Epithelial cell of prostate (primary cell): ENCODE results near the gene TRIM71.
A peak's percentile ranks its signal among the peaks of the same experiment; 100 is the strongest.
"Not testable (repeated sequence)": the region's sequence is repeated elsewhere in the genome, so short reads cannot be mapped to it uniquely, and the experiment has no call there.

ENCODE experiments used
- DNase-seq: peaks from one replicate; pipeline ENCODE4 v3.0.0-alpha.2; 2011; ENCODE audit warnings: low read depth, low spot score
- H3K27ac ChIP-seq: fragments of 450-650 bp; 2 replicates; pipeline ENCODE4 v1.5.1; 2017; ENCODE audit warnings: mild to moderate bottlenecking

Gene TRIM71

GRCh38 chr3:32912046-32912445 lies 94.2 kb downstream of the TRIM71 start:
- H3K27ac ChIP-seq, result no peak overlapping the region
- DNase-seq, result no peak

GRCh38 chr3:32913790-32914446 lies 96.1 kb downstream of the TRIM71 start:
- peak; percentile 39 for DNase-seq
- H3K27ac ChIP-seq, result peak overlapping the region; percentile 43

DNA sequence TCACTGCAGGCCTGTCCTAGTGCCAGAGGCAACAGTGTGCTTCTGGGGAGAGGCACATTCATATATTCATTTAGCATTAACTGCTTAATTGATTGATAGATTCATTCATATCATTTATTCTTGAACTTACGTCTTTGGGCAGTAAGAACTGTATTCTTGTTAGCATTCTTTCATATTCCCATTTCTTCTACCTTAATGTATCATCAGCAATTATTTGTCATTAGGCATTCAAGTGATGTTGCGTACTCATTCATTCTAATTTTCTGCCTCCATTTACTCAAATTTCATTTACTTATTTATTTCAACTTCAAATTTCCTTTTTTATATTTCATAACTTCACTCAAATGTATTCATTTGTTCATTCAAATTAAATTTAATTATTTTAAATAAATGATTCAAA lies 102.1 kb downstream of the TRIM71 start:
- no peak for DNase-seq
- H3K27ac ChIP-seq, result no peak overlapping the region

- no peak overlapping the region for H3K27ac ChIP-seq
- no peak for DNase-seq
Observed at GRCh38 chr3:32922078-32922477, 104.3 kb downstream of the TRIM71 start.

DNA sequence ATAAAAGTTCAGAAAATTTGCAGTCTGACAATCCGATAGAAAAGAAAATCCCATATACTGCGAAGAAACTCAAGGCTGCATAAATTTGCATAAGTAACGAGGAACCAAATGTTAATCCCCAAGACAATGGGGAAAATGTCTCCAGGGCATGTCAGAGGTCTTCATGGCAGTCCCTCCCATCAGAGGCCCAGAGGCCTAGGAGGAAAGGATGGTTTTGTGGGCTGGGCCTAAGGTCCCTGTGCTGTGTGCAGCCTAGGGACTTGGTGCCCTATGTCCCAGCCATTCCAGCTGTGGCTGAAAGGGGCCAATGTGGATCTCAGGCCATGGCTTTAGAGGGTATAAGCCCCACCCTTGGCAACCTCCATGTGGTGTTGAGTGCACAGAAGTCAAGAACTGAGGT lies 112.4 kb downstream of the TRIM71 start:
- DNase-seq, result no peak
- H3K27ac ChIP-seq, result no peak overlapping the region

DNA sequence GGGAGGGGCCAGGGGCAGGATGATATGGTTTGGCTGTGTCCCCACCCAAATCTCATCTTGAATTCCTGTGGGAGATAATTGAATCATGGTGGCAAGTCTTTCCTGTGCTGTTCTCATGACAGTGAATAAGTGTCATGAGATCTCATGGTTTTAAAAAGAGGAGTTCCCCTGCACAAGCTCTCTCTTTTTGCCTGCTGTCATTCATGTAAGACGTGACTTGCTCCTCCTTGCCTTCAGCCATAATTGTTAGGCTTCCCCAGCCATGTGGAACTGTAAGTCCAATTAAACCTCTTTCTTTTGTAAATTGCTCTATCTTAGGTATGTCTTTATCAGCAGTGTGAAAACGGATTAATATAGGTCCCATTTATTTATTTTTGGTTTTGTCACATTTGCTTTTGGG lies 113.5 kb downstream of the TRIM71 start:
- not testable (repeated sequence) for DNase-seq, H3K27ac ChIP-seq

DNA sequence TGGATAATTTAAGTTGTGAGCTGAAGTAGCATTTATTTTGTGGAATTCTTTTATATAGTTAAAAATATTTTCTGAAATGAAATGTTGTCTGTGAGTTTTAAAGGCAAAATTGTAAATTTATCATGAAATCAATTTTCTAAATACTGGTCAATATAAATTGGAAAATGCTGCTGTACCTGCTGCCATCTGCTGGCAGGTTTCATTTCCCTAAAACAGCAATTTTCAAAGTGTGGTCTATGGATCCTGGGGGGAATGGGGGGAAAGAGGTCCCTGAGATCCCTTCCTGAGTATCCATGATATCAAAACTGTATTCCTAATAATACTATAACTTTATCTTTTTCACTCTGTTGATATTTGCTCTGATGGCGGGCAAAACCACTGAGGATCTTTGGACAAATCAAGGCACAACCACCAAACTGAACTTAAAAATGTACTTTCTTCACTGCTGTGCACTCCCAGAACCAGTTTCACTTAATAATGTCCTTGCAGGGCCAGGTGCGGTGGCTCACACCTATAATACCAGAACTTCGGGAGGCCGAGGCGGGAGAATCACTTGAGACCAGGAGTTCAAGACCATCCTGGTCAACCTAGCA lies 116.4 kb downstream of the TRIM71 start:
- H3K27ac ChIP-seq, result no peak overlapping the region
- no peak for DNase-seq

DNA sequence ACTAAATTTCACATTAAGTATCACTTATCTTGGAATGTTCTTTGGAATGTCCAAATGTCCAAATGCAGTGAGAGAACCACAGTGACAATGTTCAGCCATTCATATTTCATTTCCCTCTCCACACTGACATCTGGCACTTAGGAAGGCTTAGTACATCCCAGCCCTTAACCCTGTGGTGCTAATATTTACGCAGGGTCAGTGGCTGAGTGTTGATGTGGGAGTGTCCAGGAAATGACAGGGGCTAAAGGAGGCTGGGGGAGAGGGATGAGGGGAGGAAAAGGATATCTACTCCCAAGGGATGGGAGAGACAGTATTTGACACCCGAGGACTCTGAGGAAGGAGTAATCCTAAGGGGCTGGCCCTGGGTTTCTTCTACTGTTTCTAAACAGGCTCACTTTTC lies 119.5 kb downstream of the TRIM71 start:
- DNase-seq, result no peak
- H3K27ac ChIP-seq, result no peak overlapping the region

GRCh38 chr3:32939531-32940284 lies 121.9 kb downstream of the TRIM71 start:
- not testable (repeated sequence) for DNase-seq, H3K27ac ChIP-seq

DNA sequence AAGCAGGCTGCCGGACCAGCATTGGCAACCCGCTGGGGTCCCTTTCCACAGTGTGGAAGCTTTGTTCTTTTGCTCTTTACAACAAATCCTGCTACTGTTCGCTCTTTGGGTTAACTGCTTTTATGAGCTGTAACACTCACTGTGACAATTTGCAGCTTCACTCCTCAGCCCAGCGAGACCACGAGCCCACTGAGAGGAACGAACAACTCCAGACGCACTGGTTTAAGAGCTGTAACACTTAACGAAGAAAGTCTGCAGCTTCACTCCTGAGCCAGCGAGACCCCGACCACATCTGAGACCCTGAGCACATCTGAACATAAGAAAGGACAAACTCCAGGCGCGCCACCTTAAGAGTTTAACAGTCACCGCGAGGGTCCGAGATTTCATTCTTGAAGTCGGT lies 122.9 kb downstream of the TRIM71 start:
- no peak overlapping the region for H3K27ac ChIP-seq
- DNase-seq, result no peak

DNA sequence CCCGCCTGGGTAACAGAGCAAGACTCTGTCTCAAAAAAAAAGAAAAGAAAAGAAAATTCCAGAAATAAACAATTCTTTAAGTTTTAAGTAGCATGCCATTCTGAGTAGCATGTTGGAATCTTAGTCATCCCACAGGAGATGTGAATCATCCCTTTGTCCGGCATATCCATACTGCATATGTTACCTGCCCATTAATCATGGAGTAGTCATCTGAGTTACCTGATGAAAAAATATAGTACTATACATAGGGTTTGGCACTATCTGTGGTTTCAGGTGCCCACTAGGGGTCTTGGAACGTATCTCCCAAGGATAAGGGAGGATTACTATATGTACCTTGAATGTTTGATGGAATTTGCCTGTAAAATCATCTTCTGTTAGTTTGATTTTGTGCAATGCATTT lies 127.3 kb downstream of the TRIM71 start:
- H3K27ac ChIP-seq, result peak overlapping the region; percentile 11
- peak; percentile 69 for DNase-seq

GRCh38 chr3:32945598-32945997 lies 127.8 kb downstream of the TRIM71 start:
- not testable (repeated sequence) for DNase-seq, H3K27ac ChIP-seq

DNA sequence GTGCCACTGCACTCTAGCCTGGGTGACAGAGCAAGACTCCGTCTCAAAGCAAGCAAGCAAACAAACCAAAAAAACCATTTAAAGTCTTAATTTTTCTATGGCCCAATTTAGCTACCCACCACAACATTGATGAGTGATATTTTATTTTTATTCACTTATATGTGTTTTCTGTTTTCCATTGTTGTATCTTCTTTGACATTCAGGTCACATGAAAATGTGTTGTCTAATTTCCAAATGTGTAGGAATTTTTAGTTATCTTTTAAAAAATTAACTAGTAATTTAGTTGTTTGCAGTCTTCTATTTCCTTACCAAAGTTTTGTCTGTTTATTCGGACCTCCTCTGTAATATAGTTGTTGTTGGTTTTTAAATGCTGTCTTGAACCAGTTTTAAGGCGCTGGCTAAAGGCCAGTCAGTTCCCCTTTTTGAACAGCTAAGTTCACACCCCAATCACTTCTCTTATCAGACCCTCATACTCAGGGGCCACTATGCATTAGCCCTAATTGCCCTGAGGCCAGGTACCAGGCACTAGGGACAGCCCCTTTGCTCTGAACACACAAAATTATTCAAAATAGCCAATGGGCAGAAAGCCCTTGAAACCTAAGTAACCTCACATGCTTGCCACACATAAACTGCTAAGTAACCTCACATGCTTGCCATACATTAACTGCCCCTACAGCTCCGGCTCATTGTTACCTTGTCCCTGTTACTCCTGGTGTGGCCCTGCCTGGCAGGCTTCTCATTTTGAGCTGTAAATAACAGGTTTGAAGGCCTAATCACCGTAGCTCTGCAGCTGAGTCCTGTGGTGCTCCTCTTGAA lies 129.4 kb downstream of the TRIM71 start:
- DNase-seq, result no peak
- no peak overlapping the region for H3K27ac ChIP-seq
